ENCODE data around the gene BCL2.

DNA sequence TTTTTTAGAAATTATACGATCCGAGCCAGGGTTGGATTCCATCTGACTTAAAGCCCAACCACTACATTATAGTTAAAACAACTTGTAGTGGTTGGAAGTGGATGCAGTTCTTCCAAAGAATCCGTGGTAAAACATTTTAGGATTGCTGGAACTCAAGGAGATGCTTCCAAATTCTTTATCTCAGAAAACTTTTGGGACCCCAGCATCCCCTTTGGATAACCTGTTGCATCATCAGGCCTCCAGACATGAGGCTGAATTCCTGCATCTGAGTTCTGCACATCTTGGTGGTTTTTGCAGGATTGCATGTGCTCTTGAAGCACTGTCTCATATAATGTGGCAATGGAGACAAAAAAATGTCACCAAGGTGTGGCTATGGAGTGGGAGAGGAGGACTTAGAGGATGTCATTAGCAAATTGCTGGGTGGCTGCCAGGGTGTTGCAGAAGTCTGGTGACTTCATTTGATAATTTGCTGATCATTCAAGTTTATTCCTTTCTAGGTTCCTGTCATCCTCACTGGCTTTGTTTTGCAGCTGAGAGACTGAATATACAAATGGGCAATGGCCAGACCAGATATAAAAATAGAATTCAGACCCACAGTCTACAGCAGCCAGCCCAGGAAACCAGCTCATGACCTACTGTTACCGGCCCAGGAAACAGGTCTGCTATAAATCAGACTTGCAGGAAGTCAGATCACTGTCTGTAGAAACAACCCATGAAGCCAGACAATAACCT, 207.7 kb downstream of the BCL2 start:
- TF ChIP-seq, protein P1, sequence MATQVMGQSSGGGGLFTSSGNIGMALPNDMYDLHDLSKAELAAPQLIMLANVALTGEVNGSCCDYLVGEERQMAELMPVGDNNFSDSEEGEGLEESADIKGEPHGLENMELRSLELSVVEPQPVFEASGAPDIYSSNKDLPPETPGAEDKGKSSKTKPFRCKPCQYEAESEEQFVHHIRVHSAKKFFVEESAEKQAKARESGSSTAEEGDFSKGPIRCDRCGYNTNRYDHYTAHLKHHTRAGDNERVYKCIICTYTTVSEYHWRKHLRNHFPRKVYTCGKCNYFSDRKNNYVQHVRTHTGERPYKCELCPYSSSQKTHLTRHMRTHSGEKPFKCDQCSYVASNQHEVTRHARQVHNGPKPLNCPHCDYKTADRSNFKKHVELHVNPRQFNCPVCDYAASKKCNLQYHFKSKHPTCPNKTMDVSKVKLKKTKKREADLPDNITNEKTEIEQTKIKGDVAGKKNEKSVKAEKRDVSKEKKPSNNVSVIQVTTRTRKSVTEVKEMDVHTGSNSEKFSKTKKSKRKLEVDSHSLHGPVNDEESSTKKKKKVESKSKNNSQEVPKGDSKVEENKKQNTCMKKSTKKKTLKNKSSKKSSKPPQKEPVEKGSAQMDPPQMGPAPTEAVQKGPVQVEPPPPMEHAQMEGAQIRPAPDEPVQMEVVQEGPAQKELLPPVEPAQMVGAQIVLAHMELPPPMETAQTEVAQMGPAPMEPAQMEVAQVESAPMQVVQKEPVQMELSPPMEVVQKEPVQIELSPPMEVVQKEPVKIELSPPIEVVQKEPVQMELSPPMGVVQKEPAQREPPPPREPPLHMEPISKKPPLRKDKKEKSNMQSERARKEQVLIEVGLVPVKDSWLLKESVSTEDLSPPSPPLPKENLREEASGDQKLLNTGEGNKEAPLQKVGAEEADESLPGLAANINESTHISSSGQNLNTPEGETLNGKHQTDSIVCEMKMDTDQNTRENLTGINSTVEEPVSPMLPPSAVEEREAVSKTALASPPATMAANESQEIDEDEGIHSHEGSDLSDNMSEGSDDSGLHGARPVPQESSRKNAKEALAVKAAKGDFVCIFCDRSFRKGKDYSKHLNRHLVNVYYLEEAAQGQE (IDR thresholded peaks at IDR 0.05; ENCODE audit: low read depth, low read length) = no peak
- TF ChIP-seq CTCF (IDR thresholded peaks at IDR 0.05) (no peak), ZBTB33 (IDR thresholded peaks at IDR 0.05; ENCODE audit: borderline replicate concordance, low read depth) (no peak), POLR2AphosphoS5 (IDR thresholded peaks at IDR 0.05; ENCODE audit: low read depth, low read length) (no peak), YY1 (IDR thresholded peaks at IDR 0.05; ENCODE audit: low read depth) (no peak), EP300 (IDR thresholded peaks at IDR 0.05; ENCODE audit: borderline replicate concordance in 1 of 2, low read depth in 1 of 2, low read length in 1 of 2) (peak in 1 of 2 experiments; percentile 34; a peak in 2 of 4 replicates), TAF1 (IDR thresholded peaks at IDR 0.05; ENCODE audit: borderline replicate concordance, low read depth, low read length) (no peak), GATA2 (CRISPR knock-in tag; IDR thresholded peaks at IDR 0.05) (no peak), JUND (IDR thresholded peaks at IDR 0.05) (no peak), CHD2 (IDR thresholded peaks at IDR 0.05; ENCODE audit: low read length, partially characterized antibody) (no peak), MAX (IDR thresholded peaks at IDR 0.05; ENCODE audit: low read depth) (no peak)
- TF ChIP-seq, protein P2, sequence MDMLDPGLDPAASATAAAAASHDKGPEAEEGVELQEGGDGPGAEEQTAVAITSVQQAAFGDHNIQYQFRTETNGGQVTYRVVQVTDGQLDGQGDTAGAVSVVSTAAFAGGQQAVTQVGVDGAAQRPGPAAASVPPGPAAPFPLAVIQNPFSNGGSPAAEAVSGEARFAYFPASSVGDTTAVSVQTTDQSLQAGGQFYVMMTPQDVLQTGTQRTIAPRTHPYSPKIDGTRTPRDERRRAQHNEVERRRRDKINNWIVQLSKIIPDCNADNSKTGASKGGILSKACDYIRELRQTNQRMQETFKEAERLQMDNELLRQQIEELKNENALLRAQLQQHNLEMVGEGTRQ (IDR thresholded peaks at IDR 0.05; ENCODE audit: borderline replicate concordance, low read depth, low read length) = no peak

Data from SK-N-SH (cell line).